HepG2 (cell line): Measurements from ENCODE around the gene ARHGEF10L. TPM values are rescaled to one million over a fixed set of nuclear protein-coding genes. Genes with fewer than 3 reads are reported as not detected.
A peak's percentile ranks its signal among the peaks of the same experiment; 100 is the strongest.

Experiments
- AGO1 ChIP-seq: fragments of 200-400 bp; formaldehyde crosslinking; IDR thresholded peaks from 2 replicates; pipeline ENCODE4 v1.6.1; 2017; ENCODE audit warnings: mild to moderate bottlenecking, low read depth, low read length, moderate library complexity; ENCODE audit not compliant: poor library complexity, severe bottlenecking
- BRCA1 ChIP-seq: sonication (generic); formaldehyde crosslinking; IDR thresholded peaks from 2 replicates; pipeline ENCODE4 v1.4.0; 2020; ENCODE audit warnings: missing genetic modification reagents
- EEA1 ChIP-seq: sonication (generic); formaldehyde crosslinking; IDR thresholded peaks from 2 replicates; pipeline ENCODE4 v1.5.1; 2020; ENCODE audit warnings: mild to moderate bottlenecking, missing genetic modification reagents, borderline replicate concordance
- FOXC1 ChIP-seq: sonication (generic); formaldehyde crosslinking; IDR thresholded peaks from 2 replicates; pipeline ENCODE4 v1.8.0; 2022; ENCODE audit warnings: mild to moderate bottlenecking, missing genetic modification reagents, borderline replicate concordance
- GATAD1 ChIP-seq: IDR thresholded peaks from 2 replicates; pipeline ENCODE4 v1.6.1; 2016; ENCODE audit warnings: missing genetic modification reagents, missing compliant biosample characterization
- HNF4A ChIP-seq: sonication (generic); formaldehyde crosslinking; IDR thresholded peaks from 2 replicates; pipeline ENCODE4 v1.4.0; 2020; ENCODE audit warnings: missing genetic modification reagents
- KLF11 ChIP-seq: IDR thresholded peaks from 2 replicates; pipeline ENCODE4 v1.6.1; 2016; ENCODE audit warnings: missing compliant biosample characterization
- LCORL ChIP-seq, 2 experiments: fragments of 450-650 bp in 1 of 2; sonication (generic) in 1 of 2; formaldehyde crosslinking in 1 of 2; IDR thresholded peaks; 2 replicates each; pipeline versions ENCODE4 v1.5.0 to v1.6.1; 2017 to 2020; ENCODE audit warnings: antibody characterized with exemption in 1 of 2, missing genetic modification reagents in 1 of 2
- PCBP1 ChIP-seq: fragments of 200-400 bp; formaldehyde crosslinking; IDR thresholded peaks from 2 replicates; pipeline ENCODE4 v1.6.1; 2017; ENCODE audit warnings: mild to moderate bottlenecking, low read depth, low read length, borderline replicate concordance
- SP5 ChIP-seq: IDR thresholded peaks from 2 replicates; pipeline ENCODE4 v1.6.1; 2016; ENCODE audit warnings: low read depth, borderline replicate concordance
- ZNF350 ChIP-seq: sonication (generic); formaldehyde crosslinking; IDR thresholded peaks from 2 replicates; pipeline ENCODE4 v1.4.0; 2020; ENCODE audit warnings: mild to moderate bottlenecking, low read depth, missing genetic modification reagents, borderline replicate concordance
- polyA plus RNA-seq, 8 experiments: library from polyadenylated mRNA; depleted of rRNA in 3 of 8; stranded (reverse) in 7 of 8; unstranded in 1 of 8; fragments of >200 nt; fragmentation: Illumina TruSeq in 4 of 8; extraction: Trizol in 4 of 8; gene quantifications; 2 replicates each; pipeline versions ENCODE4 v1.2.1 to v1.2.3, GENCODE V29; 2011 to 2016; ENCODE audit warnings: low read depth in 4 of 8, missing spikeins in 1 of 8, mixed read lengths in 1 of 8; ENCODE audit not compliant: insufficient read depth in 1 of 8
- total RNA-seq, 5 experiments: library from RNA; depleted of rRNA; stranded (reverse); fragments of >200 nt; fragmentation: Illumina TruSeq; extraction: Trizol; gene quantifications; 2 replicates each; pipeline ENCODE4 v1.2.3, GENCODE V29; 2016; ENCODE audit warnings: low read depth in 1 of 5
- TF ChIP-seq, protein P1 (sequence below): sonication (generic); formaldehyde crosslinking; conservative IDR thresholded peaks from 2 replicates; pipeline ENCODE4 v1.4.0; 2020; ENCODE audit warnings: mild to moderate bottlenecking, missing genetic modification reagents, moderate library complexity
- TF ChIP-seq, protein P2 (sequence below): sonication (generic); formaldehyde crosslinking; IDR thresholded peaks from 2 replicates; pipeline ENCODE4 v1.9.0; 2022; ENCODE audit warnings: low read depth, missing genetic modification reagents

The ARHGEF10L gene
- total and polyA plus RNA-seq, 2 of the 13 experiments (the other 11 are each of a cell fraction or from before 2014, with no cell fraction given), result 46.5 to 78.3 TPM

DNA sequence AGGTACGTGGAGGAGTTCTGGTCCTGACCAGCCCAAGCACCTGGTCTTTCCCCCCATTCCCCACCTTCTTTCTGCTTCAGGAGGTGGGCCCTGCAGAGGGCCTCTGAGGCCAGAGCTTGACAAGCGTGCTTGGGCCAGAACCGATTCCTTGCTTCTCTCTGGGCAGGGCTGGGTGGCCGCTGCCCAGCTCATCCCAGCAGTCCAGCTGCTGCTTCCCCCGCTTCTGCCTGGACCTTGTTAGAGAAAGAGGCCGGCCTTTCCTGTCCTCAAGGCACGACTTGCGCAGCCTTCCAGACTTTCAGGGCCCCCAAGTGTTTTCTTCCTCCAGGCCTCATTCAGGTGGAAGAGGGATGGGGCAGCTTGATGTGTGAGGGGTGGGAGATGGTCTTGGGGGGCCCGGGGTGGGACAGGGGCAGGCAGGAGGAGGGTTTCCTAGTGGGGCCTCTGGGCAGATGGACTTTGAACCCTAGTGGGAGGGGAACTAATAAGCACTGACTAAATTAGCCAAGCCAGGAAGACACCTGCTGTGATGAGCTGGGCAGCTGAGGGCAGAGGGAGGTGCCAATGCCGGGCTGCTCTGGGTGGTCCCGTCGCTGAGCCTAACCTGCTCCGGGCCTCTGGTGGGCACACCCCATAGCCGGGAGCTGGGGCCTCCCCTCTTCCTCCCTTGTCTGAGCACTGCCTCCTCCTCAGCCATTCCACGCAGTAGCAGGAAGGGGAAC lies 36.5 kb downstream of the ARHGEF10L start (continued):
- TF ChIP-seq, protein P1, sequence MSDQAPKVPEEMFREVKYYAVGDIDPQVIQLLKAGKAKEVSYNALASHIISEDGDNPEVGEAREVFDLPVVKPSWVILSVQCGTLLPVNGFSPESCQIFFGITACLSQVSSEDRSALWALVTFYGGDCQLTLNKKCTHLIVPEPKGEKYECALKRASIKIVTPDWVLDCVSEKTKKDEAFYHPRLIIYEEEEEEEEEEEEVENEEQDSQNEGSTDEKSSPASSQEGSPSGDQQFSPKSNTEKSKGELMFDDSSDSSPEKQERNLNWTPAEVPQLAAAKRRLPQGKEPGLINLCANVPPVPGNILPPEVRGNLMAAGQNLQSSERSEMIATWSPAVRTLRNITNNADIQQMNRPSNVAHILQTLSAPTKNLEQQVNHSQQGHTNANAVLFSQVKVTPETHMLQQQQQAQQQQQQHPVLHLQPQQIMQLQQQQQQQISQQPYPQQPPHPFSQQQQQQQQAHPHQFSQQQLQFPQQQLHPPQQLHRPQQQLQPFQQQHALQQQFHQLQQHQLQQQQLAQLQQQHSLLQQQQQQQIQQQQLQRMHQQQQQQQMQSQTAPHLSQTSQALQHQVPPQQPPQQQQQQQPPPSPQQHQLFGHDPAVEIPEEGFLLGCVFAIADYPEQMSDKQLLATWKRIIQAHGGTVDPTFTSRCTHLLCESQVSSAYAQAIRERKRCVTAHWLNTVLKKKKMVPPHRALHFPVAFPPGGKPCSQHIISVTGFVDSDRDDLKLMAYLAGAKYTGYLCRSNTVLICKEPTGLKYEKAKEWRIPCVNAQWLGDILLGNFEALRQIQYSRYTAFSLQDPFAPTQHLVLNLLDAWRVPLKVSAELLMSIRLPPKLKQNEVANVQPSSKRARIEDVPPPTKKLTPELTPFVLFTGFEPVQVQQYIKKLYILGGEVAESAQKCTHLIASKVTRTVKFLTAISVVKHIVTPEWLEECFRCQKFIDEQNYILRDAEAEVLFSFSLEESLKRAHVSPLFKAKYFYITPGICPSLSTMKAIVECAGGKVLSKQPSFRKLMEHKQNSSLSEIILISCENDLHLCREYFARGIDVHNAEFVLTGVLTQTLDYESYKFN (CRISPR knock-in tag), result peak; percentile 38; the same call in 1 of the 2 replicates
- TF ChIP-seq GATAD1 (CRISPR knock-in tag) (no peak), HNF4A (CRISPR knock-in tag) (peak; percentile 65), LCORL (IDR thresholded peaks at IDR 0.05) (no peak), LCORL (CRISPR knock-in tag; IDR thresholded peaks at IDR 0.05) (peak; percentile 67), PCBP1 (no peak), FOXC1 (CRISPR knock-in tag) (0 out of 2 replicates have a peak, but pooled peaks have one; percentile 27), SP5 (CRISPR knock-in tag) (peak; percentile 48), AGO1 (no peak), EEA1 (peak; percentile 21; the same call in 1 of the 2 replicates), BRCA1 (CRISPR knock-in tag) (no peak), KLF11 (CRISPR knock-in tag) (no peak), ZNF350 (CRISPR knock-in tag) (no peak)
- TF ChIP-seq, protein P2, sequence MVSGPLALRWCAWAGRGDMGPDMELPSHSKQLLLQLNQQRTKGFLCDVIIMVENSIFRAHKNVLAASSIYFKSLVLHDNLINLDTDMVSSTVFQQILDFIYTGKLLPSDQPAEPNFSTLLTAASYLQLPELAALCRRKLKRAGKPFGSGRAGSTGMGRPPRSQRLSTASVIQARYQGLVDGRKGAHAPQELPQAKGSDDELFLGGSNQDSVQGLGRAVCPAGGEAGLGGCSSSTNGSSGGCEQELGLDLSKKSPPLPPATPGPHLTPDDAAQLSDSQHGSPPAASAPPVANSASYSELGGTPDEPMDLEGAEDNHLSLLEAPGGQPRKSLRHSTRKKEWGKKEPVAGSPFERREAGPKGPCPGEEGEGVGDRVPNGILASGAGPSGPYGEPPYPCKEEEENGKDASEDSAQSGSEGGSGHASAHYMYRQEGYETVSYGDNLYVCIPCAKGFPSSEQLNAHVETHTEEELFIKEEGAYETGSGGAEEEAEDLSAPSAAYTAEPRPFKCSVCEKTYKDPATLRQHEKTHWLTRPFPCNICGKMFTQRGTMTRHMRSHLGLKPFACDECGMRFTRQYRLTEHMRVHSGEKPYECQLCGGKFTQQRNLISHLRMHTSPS (CRISPR knock-in tag), result 0 out of 2 replicates have a peak, but pooled peaks have one; percentile 24
